ENCODE data around the gene GTPBP6.

The GTPBP6 gene

GRCh38 chrX:345020-345925, 26.7 kb upstream of the GTPBP6 start:
- TF ChIP-seq ZFX (IDR thresholded peaks at IDR 0.05; ENCODE audit: borderline replicate concordance) = no peak
- TF ChIP-seq CTCF (IDR thresholded peaks at IDR 0.05) = no peak
- no peak overlapping the region for H3K27ac ChIP-seq

- H3K27ac ChIP-seq = no peak overlapping the region
- TF ChIP-seq ZFX (IDR thresholded peaks at IDR 0.05; ENCODE audit: borderline replicate concordance) (no peak), CTCF (IDR thresholded peaks at IDR 0.05) (no peak)
These were observed 25.8 kb upstream of the GTPBP6 start for GRCh38 chrX:344371-344901.

DNA sequence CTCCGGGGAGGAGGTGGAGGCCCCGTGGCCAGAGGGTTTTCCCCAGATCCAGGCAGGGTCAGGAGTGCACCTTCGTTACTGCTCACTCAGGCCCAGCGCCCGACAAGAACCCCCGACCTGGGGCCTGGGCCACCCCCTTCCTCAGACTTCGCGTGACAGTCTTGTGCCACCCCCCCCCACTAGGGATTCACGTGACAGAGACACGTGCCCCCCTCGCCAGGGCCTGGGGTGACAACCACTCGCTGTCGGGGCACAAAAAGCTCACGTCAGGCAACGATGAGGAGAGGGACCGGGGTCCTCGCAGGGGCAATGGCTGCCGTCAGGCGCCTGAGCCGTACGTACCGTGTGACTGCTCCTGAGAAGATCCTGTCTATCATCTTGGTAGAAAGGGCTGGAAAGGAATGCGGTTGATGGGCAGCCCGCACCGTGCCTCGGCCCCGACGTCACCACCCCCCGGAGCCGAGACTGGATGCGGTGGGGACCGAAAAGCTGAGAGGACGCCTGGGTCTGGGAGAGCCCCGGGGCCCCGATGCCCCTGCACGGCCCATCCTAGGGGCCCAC, 23.0 kb upstream of the GTPBP6 start:
- no peak overlapping the region for H3K27ac ChIP-seq
- no peak for TF ChIP-seq CTCF (IDR thresholded peaks at IDR 0.05)

GRCh38 chrX:340641-341423, 22.2 kb upstream of the GTPBP6 start:
- TF ChIP-seq CTCF (IDR thresholded peaks at IDR 0.05) = no peak
- TF ChIP-seq ZFX (IDR thresholded peaks at IDR 0.05; ENCODE audit: borderline replicate concordance) = no peak
- no peak overlapping the region for H3K27ac ChIP-seq

DNA sequence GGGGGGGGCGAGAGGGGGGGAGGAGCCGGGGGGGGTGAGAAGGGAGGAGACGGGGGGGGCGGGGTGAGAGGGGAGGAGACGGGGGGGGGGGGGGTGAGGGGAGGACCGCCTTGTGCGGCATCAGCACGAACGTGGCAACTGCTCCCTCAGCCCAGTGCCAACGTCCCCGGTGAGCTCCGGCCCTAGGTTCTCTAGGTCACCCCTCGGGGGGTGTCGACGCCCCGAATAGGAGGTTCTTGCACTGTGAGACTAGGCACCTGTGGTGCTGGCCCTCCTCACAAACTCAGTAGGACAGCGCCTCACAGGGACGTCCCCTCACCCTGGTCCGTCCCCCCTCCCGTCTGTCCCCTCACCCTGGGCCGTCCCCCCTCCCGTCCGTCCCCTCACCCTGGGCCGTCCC, 21.5 kb upstream of the GTPBP6 start:
- TF ChIP-seq ZFX (IDR thresholded peaks at IDR 0.05; ENCODE audit: borderline replicate concordance) = no peak
- TF ChIP-seq CTCF (IDR thresholded peaks at IDR 0.05) = no peak
- H3K27ac ChIP-seq = no peak overlapping the region

GRCh38 chrX:338836-339400, 20.3 kb upstream of the GTPBP6 start:
- TF ChIP-seq ZFX (IDR thresholded peaks at IDR 0.05; ENCODE audit: borderline replicate concordance) = no peak
- TF ChIP-seq CTCF (IDR thresholded peaks at IDR 0.05) = no peak
- H3K27ac ChIP-seq = no peak overlapping the region
